Heart left ventricle (tissue), 16 donors: Measurements from ENCODE around the gene COL4A4. TPM values are rescaled to one million over a fixed set of nuclear protein-coding genes. Genes with fewer than 3 reads are reported as not detected.
A peak's percentile ranks its signal among the peaks of the same experiment; 100 is the strongest.

Experiments
- ATAC-seq, 4 donors: fragments of 200-7000 bp; cut with Tn5 transposase; one replicate each; pipeline ENCODE4 v1.9.1; 2020 to 2022; ENCODE audit warnings: moderate library complexity in 4 of 4, mild to moderate bottlenecking in 3 of 4, moderate number of reproducible peaks in 1 of 4
- DNase-seq, 5 donors: peaks; one replicate each; pipeline ENCODE4 v3.0.0-alpha.2; 2020
- H3K27ac ChIP-seq, 12 donors: fragments of 200-600 bp; sonication (generic) in 4 of 12; one replicate each; pipeline versions ENCODE4 v1.5.0 to v1.8.0; 2016 to 2022; ENCODE audit warnings: mild to moderate bottlenecking in 2 of 12
- H3K27me3 ChIP-seq, 9 donors: fragments of 200-600 bp; sonication (generic) in 2 of 9; one replicate each; pipeline versions ENCODE4 v1.5.1 to v1.8.0; 2016 to 2022; ENCODE audit warnings: mild to moderate bottlenecking in 3 of 9
- H3K36me3 ChIP-seq, 9 donors: fragments of 200-600 bp; sonication (generic) in 2 of 9; one replicate each; pipeline versions ENCODE4 v1.5.0 to v1.8.0; 2018 to 2022; ENCODE audit warnings: mild to moderate bottlenecking in 2 of 9
- H3K4me1 ChIP-seq, 12 donors: fragments of 200-600 bp; sonication (generic) in 4 of 12; one replicate each; pipeline versions ENCODE4 v1.5.0 to v1.8.0; 2016 to 2022; ENCODE audit warnings: mild to moderate bottlenecking in 3 of 12
- H3K4me3 ChIP-seq, 12 donors: fragments of 200-600 bp; sonication (generic) in 4 of 12; one replicate each; pipeline versions ENCODE4 v1.5.0 to v1.8.0; 2017 to 2022; ENCODE audit warnings: mild to moderate bottlenecking in 9 of 12, moderate library complexity in 4 of 12
- H3K9me3 ChIP-seq, 12 donors: fragments of 200-600 bp; sonication (generic) in 4 of 12; one replicate each; pipeline versions ENCODE4 v1.5.0 to v1.8.0; 2016 to 2022; ENCODE audit warnings: mild to moderate bottlenecking in 1 of 12
- POLR2A ChIP-seq, 2 donors: fragments of 450-650 bp; IDR thresholded peaks; one replicate each; pipeline ENCODE4 v1.6.1; 2017; ENCODE audit warnings: antibody characterized with exemption in 2 of 2, mild to moderate bottlenecking in 2 of 2, moderate library complexity in 2 of 2
- WGBS, 4 donors: extraction: QIAGEN DNeasy Blood & Tissue Kit in 2 of 4; methylation state at CpG; one replicate each; pipeline versions ENCODE4 v1.1.5 to v1.1.7; 2013 to 2018; 5-methylcytosine and 5-hydroxymethylcytosine counted together
- intact Hi-C, 10 donors: fragments of 100-400 bp; cut with DNase I; formaldehyde crosslinking; loops; one replicate each; pipeline versions ENCODE4 v1.11.1 to v1.14.2; 2022
- polyA plus RNA-seq, 2 donors: library from polyadenylated mRNA; stranded (reverse); fragments of 200-250 nt; gene quantifications; one replicate each; pipeline ENCODE4 v1.2.3, GENCODE V29; 2013
- total RNA-seq, 9 donors: library from RNA; depleted of rRNA in 2 of 9; stranded (reverse); fragments of >200 nt in 2 of 9; fragmentation: NEBNext Ultra II Directional in 3 of 9; extraction: Animal tissue kit (Norgen Biotek cat#: 25700) in 3 of 9; gene quantifications; one replicate each; pipeline versions ENCODE4 v1.1.0 to v1.2.4, GENCODE V29; 2016 to 2023
- TF ChIP-seq, protein P1 (sequence below), 12 donors: fragments of 200-600 bp; sonication (generic) in 4 of 12; IDR thresholded peaks; one replicate each; pipeline versions ENCODE4 v1.5.0 to v1.8.0; 2018 to 2022; ENCODE audit warnings: antibody characterized with exemption in 12 of 12, mild to moderate bottlenecking in 5 of 12
- donor health status: ischemic (EF 13 %, LVEDD 7.1; RV severe dilation, severe dysfunction).
- donor health status: healthy with polysubstance abuse.
- donor health status: DM: no; HTN: yes; CAD: no.
- donor health status: DM: no; HTN: no; CAD: no.
- donor health status: ischemic (EF 25% LVEDD 6.9; RV normal size, moderate dysfunction).
- donor health status: ischemic (EF 25% LVEDD 5.7; RV mildly dilated, moderate dysfunction).
- donor health status: healthy.
- donor health status: DM: yes; HTN: yes; CAD: no.
- donor health status: ischemic (EF 35%, LVEDD 5.7; RV mildly dilated, moderate dysfunction).
- donor health status: nonischemic (EF 11% LVEDD 7.7; RV severe dilation, severe dysfunction).
- donor health status: DM: yes; HTN: yes; CAD: no.
- donor health status: PGD.
- donor health status: ischemic (EF 29% LVEDD 5.4; RV normal size, mild dysfunction).
- donor health status: nonischemic (EF 23%, LVEDD 6.1; RV moderate dilation, normal function).

Gene COL4A4
- total and polyA plus RNA-seq, 11 donors: 1.0 to 9.9 (median 3.4) TPM

DNA sequence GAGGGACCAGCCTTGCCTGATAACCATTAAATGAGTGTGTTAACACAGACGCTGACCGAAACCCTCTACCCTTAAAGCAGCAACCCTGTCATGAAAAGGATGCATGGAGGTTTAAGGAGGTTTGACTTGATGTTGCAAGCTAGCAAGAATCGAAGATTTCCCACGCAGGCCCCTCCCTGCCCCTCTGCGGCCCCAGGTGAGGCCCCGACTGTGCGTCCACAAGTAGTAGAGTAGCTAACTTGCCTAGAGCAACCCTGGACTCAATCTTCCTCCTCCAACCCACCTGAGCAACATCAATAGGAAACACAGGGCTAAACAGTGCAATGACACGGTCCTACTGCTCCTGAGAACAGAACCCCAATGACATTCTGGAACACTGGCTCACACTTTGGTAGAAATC is 150.1 kb downstream of the COL4A4 start:
- H3K4me3 ChIP-seq: no peak overlapping the region
- no peak for TF ChIP-seq POLR2A (IDR thresholded peaks at IDR 0.05)
- TF ChIP-seq, protein P1, sequence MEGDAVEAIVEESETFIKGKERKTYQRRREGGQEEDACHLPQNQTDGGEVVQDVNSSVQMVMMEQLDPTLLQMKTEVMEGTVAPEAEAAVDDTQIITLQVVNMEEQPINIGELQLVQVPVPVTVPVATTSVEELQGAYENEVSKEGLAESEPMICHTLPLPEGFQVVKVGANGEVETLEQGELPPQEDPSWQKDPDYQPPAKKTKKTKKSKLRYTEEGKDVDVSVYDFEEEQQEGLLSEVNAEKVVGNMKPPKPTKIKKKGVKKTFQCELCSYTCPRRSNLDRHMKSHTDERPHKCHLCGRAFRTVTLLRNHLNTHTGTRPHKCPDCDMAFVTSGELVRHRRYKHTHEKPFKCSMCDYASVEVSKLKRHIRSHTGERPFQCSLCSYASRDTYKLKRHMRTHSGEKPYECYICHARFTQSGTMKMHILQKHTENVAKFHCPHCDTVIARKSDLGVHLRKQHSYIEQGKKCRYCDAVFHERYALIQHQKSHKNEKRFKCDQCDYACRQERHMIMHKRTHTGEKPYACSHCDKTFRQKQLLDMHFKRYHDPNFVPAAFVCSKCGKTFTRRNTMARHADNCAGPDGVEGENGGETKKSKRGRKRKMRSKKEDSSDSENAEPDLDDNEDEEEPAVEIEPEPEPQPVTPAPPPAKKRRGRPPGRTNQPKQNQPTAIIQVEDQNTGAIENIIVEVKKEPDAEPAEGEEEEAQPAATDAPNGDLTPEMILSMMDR (IDR thresholded peaks at IDR 0.05): no peak
- 74 to 84% (median 81%) methylated on average over 7 to 8 of the region's 8 CpGs for WGBS, 4 donors
- ATAC-seq (no peak), DNase-seq (no peak)
- no peaks in the 10 kb centered on the region for H3K9me3 ChIP-seq
- no peak overlapping the region for H3K27ac ChIP-seq
- intact Hi-C loops: no loop called here
- H3K4me1 ChIP-seq: no peaks in the 10 kb centered on the region
- H3K36me3 ChIP-seq: peaks cover 0 to 32% (median 0%) of the 10 kb centered on the region in 9 donors
- H3K27me3 ChIP-seq: no peaks in the 10 kb centered on the region

DNA sequence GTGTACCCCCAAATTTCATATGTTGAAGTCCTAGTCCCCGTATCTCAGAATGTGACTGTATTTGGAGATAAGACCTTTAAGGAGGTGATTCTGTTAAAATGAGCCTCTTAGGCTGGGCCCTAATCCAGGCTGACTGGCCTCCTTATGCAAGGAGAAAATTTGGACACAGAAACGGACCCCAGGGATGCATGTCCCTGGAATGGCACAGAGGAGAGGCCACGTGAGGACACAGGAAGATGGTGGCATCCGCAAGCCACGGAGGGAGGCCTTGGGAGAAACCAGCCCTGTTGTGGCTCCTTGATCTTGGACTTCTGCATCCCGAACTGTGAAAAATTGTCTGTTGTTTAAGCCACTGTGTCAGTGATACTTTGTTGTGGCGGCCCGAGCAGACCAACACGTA is 150.7 kb downstream of the COL4A4 start:
- H3K27me3 ChIP-seq: no peaks in the 10 kb centered on the region
- intact Hi-C loops: no loop called here
- no peak overlapping the region for H3K27ac ChIP-seq
- WGBS, 4 donors: 84 to 88% (median 86%) methylated on average over 9 of the region's 9 CpGs
- no peaks in the 10 kb centered on the region for H3K9me3 ChIP-seq
- no peaks in the 10 kb centered on the region for H3K4me1 ChIP-seq
- peaks cover 0 to 28% (median 0%) of the 10 kb centered on the region in 9 donors for H3K36me3 ChIP-seq
- ATAC-seq (no peak), DNase-seq (no peak)
- H3K4me3 ChIP-seq: no peak overlapping the region
- TF ChIP-seq, protein P1 (IDR thresholded peaks at IDR 0.05): no peak
- TF ChIP-seq POLR2A (IDR thresholded peaks at IDR 0.05): no peak

DNA sequence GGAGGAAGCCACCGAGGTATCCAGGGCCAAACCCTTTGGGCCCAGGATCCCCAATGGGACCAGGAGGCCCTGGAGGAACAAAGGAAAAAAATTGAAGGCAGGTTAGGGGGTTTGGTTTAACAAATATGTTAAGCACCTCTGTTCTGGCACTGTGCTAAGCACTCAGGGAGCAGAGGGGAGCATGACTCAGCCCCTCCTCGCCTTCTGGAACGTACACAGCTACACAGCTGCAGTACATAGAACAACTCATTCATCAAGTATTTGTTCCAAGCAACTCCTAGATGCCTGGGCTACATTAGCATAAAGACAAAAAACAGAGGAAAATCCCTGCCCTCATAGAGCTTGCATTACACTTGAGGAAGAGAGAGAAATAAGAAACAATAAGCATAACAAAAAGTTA is 153.6 kb downstream of the COL4A4 start:
- no peak for DNase-seq
- Histone ChIP-seq H3K4me1 (no peaks in the 10 kb centered on the region), H3K9me3 (no peaks in the 10 kb centered on the region), H3K27me3 (no peaks in the 10 kb centered on the region), H3K4me3 (no peak overlapping the region), H3K27ac (no peak overlapping the region), H3K36me3 (peaks cover 0 to 36% (median 0%) of the 10 kb centered on the region in 9 donors)
- no peak for ATAC-seq
- intact Hi-C loops: no loop called here
- TF ChIP-seq, protein P1 (IDR thresholded peaks at IDR 0.05): no peak
- TF ChIP-seq POLR2A (IDR thresholded peaks at IDR 0.05): no peak
- WGBS, 4 donors: 56 to 72% (median 66%) methylated on average over 3 of the region's 3 CpGs

DNA sequence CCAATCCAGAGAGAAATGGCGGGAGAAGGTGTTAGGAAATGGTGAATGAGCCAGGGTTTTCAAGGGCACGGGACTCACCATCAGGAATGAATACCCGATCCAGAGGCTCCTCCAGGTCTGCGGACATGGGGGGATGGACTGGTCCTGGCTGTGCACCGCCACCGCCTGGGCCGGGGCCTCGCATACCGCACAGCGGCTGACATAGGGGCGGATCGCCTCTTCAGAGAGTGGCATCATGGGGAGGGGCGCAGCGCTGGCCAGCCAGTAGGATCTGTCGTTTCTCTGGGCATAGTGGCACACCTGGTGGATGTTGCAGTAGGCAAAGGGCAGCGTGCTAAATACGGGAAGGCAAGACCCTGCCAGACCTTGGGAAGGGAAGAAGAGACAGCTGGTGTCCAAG is 156.1 kb downstream of the COL4A4 start:
- H3K36me3 ChIP-seq: peaks cover 0 to 36% (median 0%) of the 10 kb centered on the region in 9 donors
- H3K4me3 ChIP-seq: no peak overlapping the region
- H3K9me3 ChIP-seq: no peaks in the 10 kb centered on the region
- WGBS, 4 donors: 96 to 97% (median 96%) methylated on average over 13 to 17 of the region's 17 CpGs
- intact Hi-C loops: no loop called here
- DNase-seq (no peak), ATAC-seq (peak in 1 of 4 donors; percentile 22)
- no peak overlapping the region for H3K27ac ChIP-seq
- no peaks in the 10 kb centered on the region for H3K27me3 ChIP-seq
- H3K4me1 ChIP-seq: no peaks in the 10 kb centered on the region
- no peak for TF ChIP-seq POLR2A (IDR thresholded peaks at IDR 0.05)
- TF ChIP-seq, protein P1 (IDR thresholded peaks at IDR 0.05): no peak
